ENCODE data around the gene NPR2. TPM values are rescaled to one million over a fixed set of nuclear protein-coding genes. Genes with fewer than 3 reads are reported as not detected.

NPR2 gene
- polyA plus RNA-seq, 1 of the 3 experiments (the other 2 are of a cell fraction): 13.5 TPM

DNA sequence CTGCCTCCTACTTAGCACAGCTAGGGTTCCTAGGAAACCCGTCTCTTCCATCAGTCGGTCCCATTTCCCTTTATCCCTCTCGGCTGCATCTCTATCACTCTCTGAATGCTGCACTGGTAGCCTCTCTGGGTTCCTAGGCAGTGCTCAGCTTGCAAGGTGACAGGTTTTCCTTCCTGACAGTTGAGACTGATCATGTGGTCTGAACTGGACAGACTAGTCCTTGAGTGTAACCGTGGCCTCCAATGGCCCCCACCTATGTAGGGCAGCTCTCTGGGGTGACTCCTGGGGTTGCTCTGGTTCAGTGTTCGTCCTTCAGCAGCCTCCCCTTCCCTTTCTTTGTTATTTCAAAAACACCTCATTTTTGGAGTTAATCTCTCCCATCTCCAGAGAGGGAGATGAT lies 41.4 kb downstream of the NPR2 start:
- Histone ChIP-seq H3K4me1 (ENCODE audit: control insufficient read depth in 1 of 2, insufficient read depth in 2 of 2, low read depth in 1 of 2, low read length in 1 of 2) (peaks cover 5 to 22% of the 10 kb centered on the region in 2 experiments; a peak in 1 of 4 replicates), H3K4me2 (no peak overlapping the region), H3K27me3 (ENCODE audit: insufficient read depth) (no peaks in the 10 kb centered on the region), H3F3A (replicated peaks; ENCODE audit: insufficient read depth) (peaks cover 1% of the 10 kb centered on the region), H3K9ac (no peak overlapping the region), H3K36me3 (replicated peaks in 1 of 2; ENCODE audit: control insufficient read depth in 1 of 2, insufficient read depth in 2 of 2, low read length in 1 of 2) (no peaks in the 10 kb centered on the region), H3K27ac (ENCODE audit: low read depth in 2 of 2, low read length in 1 of 2) (no peak overlapping the region), H3K4me3 (ENCODE audit: low read depth in 2 of 2, low read length in 1 of 2) (no peak overlapping the region), H3K79me2 (ENCODE audit: insufficient read depth) (no peaks in the 10 kb centered on the region), H2AFZ (ENCODE audit: low read depth) (no peak overlapping the region), H3K9me3 (no peaks in the 10 kb centered on the region), H3K9me2 (no peaks in the 10 kb centered on the region), H4K20me1 (ENCODE audit: insufficient read depth) (no peaks in the 10 kb centered on the region)
- no peak for DNase-seq
- TF ChIP-seq MEF2A (IDR thresholded peaks at IDR 0.05; ENCODE audit: borderline replicate concordance, low read depth) (no peak), FOXJ3 (CRISPR knock-in tag; IDR thresholded peaks at IDR 0.05) (no peak), ELF1 (IDR thresholded peaks at IDR 0.05) (no peak), JUND (IDR thresholded peaks at IDR 0.05) (no peak), REST (IDR thresholded peaks at IDR 0.05; ENCODE audit: low read depth, low read length) (no peak), RCOR1 (IDR thresholded peaks at IDR 0.05; ENCODE audit: low read length) (no peak), POLR2AphosphoS5 (IDR thresholded peaks at IDR 0.05; ENCODE audit: low read depth, low read length) (no peak), NFIC (IDR thresholded peaks at IDR 0.05; ENCODE audit: borderline replicate concordance) (no peak), CHD2 (IDR thresholded peaks at IDR 0.05; ENCODE audit: low read length, partially characterized antibody) (no peak)
- WGBS (ENCODE audit: low lambda C conversion rate): 91% methylated on average over 5 of the region's 5 CpGs
- ChIA-PET POLR2A (no interaction called here), CTCF (interaction anchor here (0.8 to 4.4 kb wide), 4 partner anchors 42 to 97 kb away, joined by 3 to 20 read pairs (median 8); no protein-coding TSS in a partner anchor)

- Histone ChIP-seq H3K9me3 (no peaks in the 10 kb centered on the region), H4K20me1 (ENCODE audit: insufficient read depth) (no peaks in the 10 kb centered on the region), H3K4me2 (no peak overlapping the region), H3K9me2 (no peaks in the 10 kb centered on the region), H3F3A (replicated peaks; ENCODE audit: insufficient read depth) (no peaks in the 10 kb centered on the region), H3K9ac (no peak overlapping the region), H3K79me2 (ENCODE audit: insufficient read depth) (no peaks in the 10 kb centered on the region), H3K36me3 (replicated peaks in 1 of 2; ENCODE audit: control insufficient read depth in 1 of 2, insufficient read depth in 2 of 2, low read length in 1 of 2) (no peaks in the 10 kb centered on the region), H3K4me1 (ENCODE audit: control insufficient read depth in 1 of 2, insufficient read depth in 2 of 2, low read depth in 1 of 2, low read length in 1 of 2) (peaks cover 4 to 17% of the 10 kb centered on the region in 2 experiments; a peak in 1 of 4 replicates), H3K27ac (ENCODE audit: low read depth in 2 of 2, low read length in 1 of 2) (no peak overlapping the region), H3K4me3 (ENCODE audit: low read depth in 2 of 2, low read length in 1 of 2) (no peak overlapping the region), H3K27me3 (ENCODE audit: insufficient read depth) (no peaks in the 10 kb centered on the region), H2AFZ (ENCODE audit: low read depth) (no peak overlapping the region)
- CTCF ChIA-PET: interaction anchor here (1.1 to 2.8 kb wide), 6 partner anchors 9 to 99 kb away, joined by 3 to 21 read pairs (median 4); no protein-coding TSS in a partner anchor
- DNase-seq: no peak
- POLR2A ChIA-PET: no interaction called here
- WGBS (ENCODE audit: low lambda C conversion rate): 90% methylated on average over 14 of the region's 14 CpGs
- TF ChIP-seq NFIC (IDR thresholded peaks at IDR 0.05; ENCODE audit: borderline replicate concordance) (no peak), RFX5 (IDR thresholded peaks at IDR 0.05; ENCODE audit: low read length) (no peak), PBX3 (IDR thresholded peaks at IDR 0.05) (no peak), SMC3 (IDR thresholded peaks at IDR 0.05; ENCODE audit: low read depth, low read length) (no peak), GATA2 (CRISPR knock-in tag; IDR thresholded peaks at IDR 0.05) (no peak), MAX (IDR thresholded peaks at IDR 0.05; ENCODE audit: low read depth) (no peak), ELF1 (IDR thresholded peaks at IDR 0.05) (no peak), TCF12 (IDR thresholded peaks at IDR 0.05) (no peak), FOXJ3 (CRISPR knock-in tag; IDR thresholded peaks at IDR 0.05) (no peak), TAF1 (IDR thresholded peaks at IDR 0.05; ENCODE audit: borderline replicate concordance, low read depth, low read length) (no peak), FOXM1 (IDR thresholded peaks at IDR 0.05; ENCODE audit: low read depth) (no peak), EZH2phosphoT487 (IDR thresholded peaks at IDR 0.05; ENCODE audit: borderline replicate concordance, low read depth) (no peak), RXRA (IDR thresholded peaks at IDR 0.05; ENCODE audit: borderline replicate concordance, low read depth) (no peak), FOSL2 (IDR thresholded peaks at IDR 0.05; ENCODE audit: borderline replicate concordance, low read depth) (no peak)
- TF ChIP-seq, protein P1, sequence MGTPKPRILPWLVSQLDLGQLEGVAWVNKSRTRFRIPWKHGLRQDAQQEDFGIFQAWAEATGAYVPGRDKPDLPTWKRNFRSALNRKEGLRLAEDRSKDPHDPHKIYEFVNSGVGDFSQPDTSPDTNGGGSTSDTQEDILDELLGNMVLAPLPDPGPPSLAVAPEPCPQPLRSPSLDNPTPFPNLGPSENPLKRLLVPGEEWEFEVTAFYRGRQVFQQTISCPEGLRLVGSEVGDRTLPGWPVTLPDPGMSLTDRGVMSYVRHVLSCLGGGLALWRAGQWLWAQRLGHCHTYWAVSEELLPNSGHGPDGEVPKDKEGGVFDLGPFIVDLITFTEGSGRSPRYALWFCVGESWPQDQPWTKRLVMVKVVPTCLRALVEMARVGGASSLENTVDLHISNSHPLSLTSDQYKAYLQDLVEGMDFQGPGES (IDR thresholded peaks at IDR 0.05; ENCODE audit: low read depth, low read length): no peak
Measured at GRCh38 chr9:35834260-35835215, 43.1 kb downstream of the NPR2 start.

All from SK-N-SH (cell line).